Esophagus squamous epithelium (tissue), 5 donors: ENCODE data around the gene UBC. TPM values are rescaled to one million over a fixed set of nuclear protein-coding genes. Genes with fewer than 3 reads are reported as not detected.

Experiments used
- DNase-seq: peaks from one replicate; lab custom pipeline; 2025; lab: John Stamatoyannopoulos, UW
- H3K27ac ChIP-seq, 4 donors: fragments of 200-600 bp; sonication (generic); one replicate each; pipeline ENCODE4 v1.5.1; 2016 to 2019; ENCODE audit warnings: mild to moderate bottlenecking in 1 of 4
- H3K27me3 ChIP-seq, 4 donors: fragments of 200-600 bp; sonication (generic); 1 replicate in 3 of 4; 2 replicates in 1 of 4; pipeline versions ENCODE4 v1.5.1 to v1.6.0; 2017 to 2021; ENCODE audit warnings: antibody characterized with exemption in 1 of 4
- H3K36me3 ChIP-seq, 3 donors: fragments of 200-600 bp; sonication (generic); one replicate each; pipeline ENCODE4 v1.5.1; 2016 to 2019
- H3K4me1 ChIP-seq, 3 donors: fragments of 200-600 bp; sonication (generic); one replicate each; pipeline ENCODE4 v1.5.1; 2017 to 2019
- H3K4me3 ChIP-seq, 4 donors: fragments of 200-600 bp; sonication (generic); 1 replicate in 3 of 4; 2 replicates in 1 of 4; pipeline ENCODE4 v1.5.1; 2016 to 2019; ENCODE audit warnings: mild to moderate bottlenecking in 2 of 4, moderate library complexity in 1 of 4
- H3K9me3 ChIP-seq, 3 donors: fragments of 200-600 bp; sonication (generic); one replicate each; pipeline ENCODE4 v1.5.1; 2016 to 2019
- CTCF ChIP-seq, 6 experiments: fragments of 450-650 bp in 4 of 6; fragments of 200-600 bp in 2 of 6; sonication (generic) in 2 of 6; IDR thresholded peaks; one replicate each; pipeline ENCODE4 v1.5.1; 2016 to 2019; ENCODE audit warnings: antibody characterized with exemption in 6 of 6, mild to moderate bottlenecking in 4 of 6, moderate library complexity in 4 of 6
- POLR2A ChIP-seq, 4 donors: fragments of 450-650 bp; IDR thresholded peaks; one replicate each; pipeline ENCODE4 v1.6.1; 2017; ENCODE audit warnings: antibody characterized with exemption in 4 of 4, mild to moderate bottlenecking in 4 of 4, moderate library complexity in 3 of 4
- WGBS, 2 donors: methylation state at CpG; one replicate each; pipeline ENCODE4 v1.1.5; 2018; 5-methylcytosine and 5-hydroxymethylcytosine counted together
- intact Hi-C: fragments of 100-400 bp; cut with DNase I; formaldehyde crosslinking; loops from one replicate; pipeline ENCODE4 v1.15.0; 2022
- total RNA-seq, 4 donors: library from RNA; depleted of rRNA; stranded (reverse); fragments of >200 nt; gene quantifications; one replicate each; pipeline ENCODE4 v1.1.0, GENCODE V29; 2016
- donor health status: DM: yes; HTN: yes; CAD: no.

UBC gene
- total RNA-seq, 4 donors from 2014 or later, result 1,012 to 1,417 (median 1,215) TPM

DNA sequence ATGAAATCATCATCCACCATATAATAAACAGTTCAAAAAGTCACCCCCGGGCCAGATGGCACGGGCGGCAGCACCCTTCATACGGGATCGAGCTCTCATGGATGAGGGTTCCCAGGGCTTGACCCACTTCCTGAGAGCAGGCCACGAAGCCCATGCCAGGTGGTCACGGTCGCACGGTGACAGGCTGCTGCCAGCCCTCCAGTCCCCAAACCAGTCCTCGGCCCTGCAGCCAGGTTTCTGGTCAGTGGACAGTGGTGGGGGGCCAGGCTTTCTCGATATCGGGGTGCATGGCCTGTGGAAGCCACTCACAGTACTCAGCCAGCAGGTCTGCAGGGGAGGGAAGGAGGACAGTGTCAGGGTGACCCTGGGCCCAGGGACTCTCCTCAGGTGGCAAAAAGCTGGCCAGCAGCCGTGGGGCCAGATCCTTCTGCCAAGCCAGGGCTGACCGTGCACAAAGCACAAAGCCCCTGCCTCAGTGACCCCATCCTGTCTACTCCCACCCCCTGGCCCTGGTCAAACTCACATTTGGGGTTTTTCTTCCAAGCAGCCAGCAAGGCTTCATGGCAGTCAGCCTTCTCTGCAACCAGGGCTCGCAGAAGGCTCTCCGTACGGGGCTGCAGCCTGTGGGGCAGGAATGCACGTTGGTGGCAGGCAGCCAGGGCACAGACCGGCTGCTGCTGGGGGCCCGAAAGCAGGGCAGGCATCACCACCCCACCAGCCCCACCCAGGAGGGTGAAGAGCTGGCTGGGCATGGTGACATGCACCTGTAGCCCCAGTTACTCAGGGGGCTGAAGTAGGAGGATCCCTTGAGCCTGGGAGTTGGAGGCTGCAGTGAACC is 33.3 kb upstream of the UBC start:
- no peak overlapping the region for H3K27ac ChIP-seq
- TF ChIP-seq CTCF (IDR thresholded peaks at IDR 0.05), result no peak
- intact Hi-C loops, result no loop called here
- no peaks in the 10 kb centered on the region for H3K27me3 ChIP-seq
- WGBS, 2 donors, result 97 to 100% methylated on average over 1 to 7 of the region's 20 CpGs
- H3K4me1 ChIP-seq, result no peaks in the 10 kb centered on the region
- H3K9me3 ChIP-seq, result no peaks in the 10 kb centered on the region
- DNase-seq, result no peak
- no peak overlapping the region for H3K4me3 ChIP-seq
- H3K36me3 ChIP-seq, result peaks cover 30 to 82% (median 32%) of the 10 kb centered on the region in 3 donors

GRCh38 chr12:124947013-124947412 is 32.6 kb upstream of the UBC start:
- Histone ChIP-seq H3K27me3 (no peaks in the 10 kb centered on the region), H3K4me1 (no peaks in the 10 kb centered on the region), H3K9me3 (no peaks in the 10 kb centered on the region), H3K4me3 (no peak overlapping the region), H3K36me3 (peaks cover 25 to 74% (median 32%) of the 10 kb centered on the region in 3 donors), H3K27ac (no peak overlapping the region)
- DNase-seq, result no peak
- TF ChIP-seq POLR2A (IDR thresholded peaks at IDR 0.05) (no peak), CTCF (IDR thresholded peaks at IDR 0.05) (no peak)
- intact Hi-C loops, result no loop called here
- no CpG with 5 or more reads among the region's 11 CpGs for WGBS, 2 donors

DNA sequence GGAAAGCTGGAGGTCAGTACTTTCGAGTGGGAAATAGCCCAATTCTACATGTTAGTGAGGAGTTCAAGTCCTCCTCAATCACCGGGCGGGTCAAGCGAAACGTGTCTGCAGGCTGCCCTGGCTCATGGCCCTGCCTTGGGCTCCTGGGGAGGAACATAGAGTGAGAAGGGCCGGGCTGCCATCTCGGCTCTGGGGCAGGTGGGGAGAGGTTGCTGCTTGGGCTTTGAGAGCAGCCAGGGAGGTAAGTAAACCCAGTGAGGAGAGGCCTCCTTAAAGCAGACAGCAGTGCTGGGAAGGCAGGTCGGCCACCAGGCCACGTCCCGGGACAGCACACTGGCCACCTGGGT is 32.0 kb upstream of the UBC start:
- DNase-seq, result no peak
- no peak for TF ChIP-seq CTCF (IDR thresholded peaks at IDR 0.05)
- TF ChIP-seq POLR2A (IDR thresholded peaks at IDR 0.05), result no peak
- Histone ChIP-seq H3K4me1 (no peaks in the 10 kb centered on the region), H3K27me3 (no peaks in the 10 kb centered on the region), H3K9me3 (no peaks in the 10 kb centered on the region), H3K27ac (no peak overlapping the region), H3K4me3 (no peak overlapping the region), H3K36me3 (peaks cover 23 to 68% (median 32%) of the 10 kb centered on the region in 3 donors)
- 65 to 87% methylated on average over 2 to 8 of the region's 10 CpGs for WGBS, 2 donors
- intact Hi-C loops, result no loop called here

DNA sequence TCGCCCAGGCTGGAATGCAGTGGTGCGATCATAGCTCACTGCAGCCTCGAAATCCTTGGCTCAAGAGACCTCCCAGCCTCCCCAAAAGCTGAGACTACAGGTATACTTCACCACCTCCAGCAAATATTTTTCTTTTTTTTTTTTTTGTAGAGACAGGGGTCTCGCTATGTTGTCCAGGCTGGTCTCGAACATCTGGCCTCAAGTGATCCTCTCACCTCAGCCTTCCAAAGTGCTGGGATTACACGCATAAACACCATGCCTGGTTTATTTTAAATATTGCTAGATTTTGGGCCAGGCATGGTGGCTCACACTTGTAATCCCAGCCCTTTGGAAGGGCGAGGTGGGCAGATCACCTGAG is 26.7 kb upstream of the UBC start:
- Histone ChIP-seq H3K27ac (peak overlapping the region; percentile 86 to 97 (median 93)), H3K4me1 (peaks cover 18 to 40% (median 26%) of the 10 kb centered on the region in 3 donors), H3K27me3 (no peaks in the 10 kb centered on the region), H3K4me3 (peak overlapping the region in 3 of 4 donors; percentile 47 to 65 (median 49)), H3K9me3 (no peaks in the 10 kb centered on the region), H3K36me3 (peaks cover 0 to 15% (median 0%) of the 10 kb centered on the region in 3 donors)
- TF ChIP-seq CTCF (IDR thresholded peaks at IDR 0.05) (no peak), POLR2A (IDR thresholded peaks at IDR 0.05) (no peak)
- intact Hi-C loops, result no loop called here
- no peak for DNase-seq
- WGBS, 2 donors, result 71 to 85% methylated on average over 3 to 7 of the region's 7 CpGs

DNA sequence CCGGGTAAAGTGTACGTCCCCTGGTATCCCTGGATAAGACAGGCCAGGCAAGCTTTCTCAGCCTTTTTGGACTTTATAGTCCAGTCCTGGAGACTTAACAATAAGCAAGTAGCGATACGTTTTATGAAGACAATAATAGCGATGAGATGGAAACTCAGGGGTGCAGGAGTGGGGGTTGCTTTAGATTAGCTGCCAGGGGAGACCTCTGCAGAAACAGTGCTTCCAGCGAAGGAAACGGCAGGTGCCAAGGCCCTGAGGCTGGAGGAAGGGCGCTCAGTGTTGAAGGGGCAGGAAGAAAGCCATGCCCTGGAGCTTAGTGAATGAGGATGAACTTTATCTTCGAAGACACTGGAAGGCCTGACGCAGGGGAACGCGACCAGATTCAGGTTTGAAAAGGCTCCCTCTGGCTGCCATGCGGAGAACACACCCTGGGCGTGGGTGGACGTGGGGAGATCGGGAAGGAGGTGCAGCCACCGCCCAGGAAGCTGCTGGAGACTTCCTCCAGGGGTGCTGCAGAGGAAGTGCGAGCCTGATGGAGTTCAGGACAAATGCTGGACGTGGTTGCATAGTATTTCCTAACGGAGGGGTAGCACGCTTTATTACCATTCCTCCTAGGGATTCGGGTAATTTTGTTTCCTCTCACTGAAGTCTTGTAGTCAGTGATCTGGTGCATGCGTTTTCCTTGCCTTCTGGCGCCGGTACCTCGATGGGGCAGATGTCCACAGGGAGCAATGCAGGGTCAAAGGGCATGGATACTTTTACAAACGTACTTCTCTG is 26.1 kb upstream of the UBC start:
- 5 to 11% methylated on average over 24 to 27 of the region's 27 CpGs for whole genome bisulfite sequencing, 2 donors
- intact Hi-C loops, result no loop called here
- peaks cover 0 to 10% (median 0%) of the 10 kb centered on the region in 3 donors for H3K36me3 ChIP-seq
- H3K27me3 ChIP-seq, result no peaks in the 10 kb centered on the region
- TF ChIP-seq CTCF (IDR thresholded peaks at IDR 0.05) (peak; percentile 91 to 98 (median 97)), POLR2A (IDR thresholded peaks at IDR 0.05) (peak in 1 of 4 donors; percentile 17)
- H3K27ac ChIP-seq, result peak overlapping the region; percentile 86 to 97 (median 93)
- H3K4me3 ChIP-seq, result peak overlapping the region; percentile 28 to 65 (median 48)
- no peaks in the 10 kb centered on the region for H3K9me3 ChIP-seq
- no peak for DNase-seq
- peaks cover 18 to 40% (median 26%) of the 10 kb centered on the region in 3 donors for H3K4me1 ChIP-seq
